Neuron (in vitro differentiated cells): ENCODE measurements around the gene ITGAD.

Experiments used
- H2AFZ ChIP-seq: one replicate; pipeline ENCODE4 v1.6.1; 2013; ENCODE audit warnings: low read depth, mild to moderate bottlenecking, inconsistent platforms, low read length, moderate library complexity
- H3K27me3 ChIP-seq: one replicate; pipeline ENCODE4 v1.6.1; 2013; ENCODE audit warnings: low read length; ENCODE audit not compliant: insufficient read depth
- H3K36me3 ChIP-seq: one replicate; pipeline ENCODE4 v1.6.1; 2013; ENCODE audit warnings: low read length; ENCODE audit not compliant: insufficient read depth
- H3K4me1 ChIP-seq: one replicate; pipeline ENCODE4 v1.6.1; 2013; ENCODE audit warnings: low read length; ENCODE audit not compliant: insufficient read depth
- H3K4me3 ChIP-seq: 2 replicates; pipeline ENCODE4 v1.5.1; 2013; ENCODE audit warnings: mild to moderate bottlenecking, low read length, moderate library complexity
- H3K9me3 ChIP-seq: one replicate; pipeline ENCODE4 v1.6.1; 2013; ENCODE audit warnings: low read length

Gene ITGAD

GRCh38 chr16:31375231-31375630 is 17.9 kb upstream of the ITGAD start:
- H3K9me3 ChIP-seq: no peaks in the 10 kb centered on the region
- H3K4me1 ChIP-seq: no peaks in the 10 kb centered on the region
- H3K27me3 ChIP-seq: peaks cover 3% of the 10 kb centered on the region
- H3K4me3 ChIP-seq: no peak overlapping the region
- no peak overlapping the region for H2AFZ ChIP-seq
- H3K36me3 ChIP-seq: no peaks in the 10 kb centered on the region

- H3K36me3 ChIP-seq: no peaks in the 10 kb centered on the region
- H3K27me3 ChIP-seq: no peaks in the 10 kb centered on the region
- H3K4me3 ChIP-seq: no peak overlapping the region
Observed at GRCh38 chr16:31376705-31377104, 16.4 kb upstream of the ITGAD start.

GRCh38 chr16:31377210-31377903 is 15.8 kb upstream of the ITGAD start:
- Histone ChIP-seq H3K27me3 (no peaks in the 10 kb centered on the region), H3K9me3 (no peaks in the 10 kb centered on the region), H2AFZ (no peak overlapping the region), H3K4me1 (no peaks in the 10 kb centered on the region), H3K36me3 (no peaks in the 10 kb centered on the region), H3K4me3 (no peak overlapping the region)

More at GRCh38 chr16:31376705-31377104, 16.4 kb upstream of the ITGAD start:
- Histone ChIP-seq H3K9me3 (no peaks in the 10 kb centered on the region), H2AFZ (no peak overlapping the region), H3K4me1 (no peaks in the 10 kb centered on the region)

GRCh38 chr16:31380201-31380600 is 12.9 kb upstream of the ITGAD start:
- Histone ChIP-seq H2AFZ (no peak overlapping the region), H3K27me3 (no peaks in the 10 kb centered on the region), H3K36me3 (no peaks in the 10 kb centered on the region), H3K4me3 (no peak overlapping the region), H3K9me3 (no peaks in the 10 kb centered on the region), H3K4me1 (no peaks in the 10 kb centered on the region)

GRCh38 chr16:31382485-31383161 is 10.5 kb upstream of the ITGAD start:
- Histone ChIP-seq H2AFZ (no peak overlapping the region), H3K27me3 (no peaks in the 10 kb centered on the region), H3K36me3 (no peaks in the 10 kb centered on the region), H3K4me3 (no peak overlapping the region), H3K4me1 (no peaks in the 10 kb centered on the region), H3K9me3 (peaks cover 2% of the 10 kb centered on the region)

GRCh38 chr16:31385680-31386079 is 7.5 kb upstream of the ITGAD start:
- Histone ChIP-seq H3K9me3 (peaks cover 2% of the 10 kb centered on the region), H3K4me3 (no peak overlapping the region), H3K27me3 (no peaks in the 10 kb centered on the region), H3K36me3 (no peaks in the 10 kb centered on the region), H3K4me1 (no peaks in the 10 kb centered on the region), H2AFZ (no peak overlapping the region)

- no peaks in the 10 kb centered on the region for H3K36me3 ChIP-seq
- H3K4me3 ChIP-seq: no peak overlapping the region
- H3K27me3 ChIP-seq: no peaks in the 10 kb centered on the region
- no peak overlapping the region for H2AFZ ChIP-seq
- no peaks in the 10 kb centered on the region for H3K4me1 ChIP-seq
- peaks cover 2% of the 10 kb centered on the region for H3K9me3 ChIP-seq
Observed at GRCh38 chr16:31386157-31386984, 6.8 kb upstream of the ITGAD start.

- Histone ChIP-seq H3K9me3 (peaks cover 2% of the 10 kb centered on the region), H3K4me1 (no peaks in the 10 kb centered on the region), H3K36me3 (no peaks in the 10 kb centered on the region), H3K4me3 (no peak overlapping the region), H2AFZ (no peak overlapping the region), H3K27me3 (no peaks in the 10 kb centered on the region)
Observed at GRCh38 chr16:31388535-31388934, 4.6 kb upstream of the ITGAD start.

GRCh38 chr16:31390504-31391041 is 2.6 kb upstream of the ITGAD start:
- Histone ChIP-seq H3K4me1 (no peaks in the 10 kb centered on the region), H3K4me3 (no peak overlapping the region), H3K36me3 (no peaks in the 10 kb centered on the region), H3K9me3 (peaks cover 2% of the 10 kb centered on the region), H2AFZ (no peak overlapping the region), H3K27me3 (peaks cover 4% of the 10 kb centered on the region)

- H3K36me3 ChIP-seq: no peaks in the 10 kb centered on the region
- no peak overlapping the region for H3K4me3 ChIP-seq
- H3K9me3 ChIP-seq: no peaks in the 10 kb centered on the region
- peaks cover 4% of the 10 kb centered on the region for H3K27me3 ChIP-seq
- H3K4me1 ChIP-seq: no peaks in the 10 kb centered on the region
- H2AFZ ChIP-seq: no peak overlapping the region
Observed at GRCh38 chr16:31395647-31396046, 2.5 kb downstream of the ITGAD start.

- H3K36me3 ChIP-seq: no peaks in the 10 kb centered on the region
Observed at GRCh38 chr16:31397096-31397660, 4.0 kb downstream of the ITGAD start.

GRCh38 chr16:31397701-31398100 is 4.6 kb downstream of the ITGAD start:
- Histone ChIP-seq H3K9me3 (no peaks in the 10 kb centered on the region), H2AFZ (no peak overlapping the region), H3K4me1 (no peaks in the 10 kb centered on the region), H3K36me3 (no peaks in the 10 kb centered on the region), H3K4me3 (no peak overlapping the region), H3K27me3 (peaks cover 4% of the 10 kb centered on the region)

More at GRCh38 chr16:31397096-31397660, 4.0 kb downstream of the ITGAD start:
- Histone ChIP-seq H3K27me3 (peaks cover 4% of the 10 kb centered on the region), H3K4me3 (no peak overlapping the region), H3K4me1 (no peaks in the 10 kb centered on the region), H3K9me3 (no peaks in the 10 kb centered on the region), H2AFZ (no peak overlapping the region)

- Histone ChIP-seq H2AFZ (no peak overlapping the region), H3K4me3 (no peak overlapping the region), H3K27me3 (peaks cover 4% of the 10 kb centered on the region), H3K36me3 (no peaks in the 10 kb centered on the region), H3K4me1 (no peaks in the 10 kb centered on the region), H3K9me3 (no peaks in the 10 kb centered on the region)
Observed at GRCh38 chr16:31400191-31400590, 7.1 kb downstream of the ITGAD start.
